ENCODE data around the gene IFT122. TPM values are rescaled to one million over a fixed set of nuclear protein-coding genes. Genes with fewer than 3 reads are reported as not detected.

Gene IFT122
- total and polyA plus RNA-seq, 2 of the 4 experiments (the other 2 are of a cell fraction) = 16.8 to 28.0 TPM

GRCh38 chr3:129532261-129532660 is 92.2 kb downstream of the IFT122 start:
- Histone ChIP-seq H3K18ac (ENCODE audit: low read depth, low read length) (no peak overlapping the region), H3K4ac (ENCODE audit: low read depth, low read length) (no peak overlapping the region), H3K79me1 (ENCODE audit: low read depth in 1 of 2, low read length in 2 of 2) (no peaks in the 10 kb centered on the region), H3K9me3 (ENCODE audit: control insufficient read depth, insufficient read depth, low read length) (no peaks in the 10 kb centered on the region), H4K20me1 (ENCODE audit: insufficient read depth, low read length) (no peaks in the 10 kb centered on the region), H4K8ac (ENCODE audit: low read depth in 2 of 2, low read length in 2 of 2) (no peak overlapping the region), H3K9ac (ENCODE audit: low read depth, low read length) (no peak overlapping the region), H2AK9ac (replicated peaks; ENCODE audit: low read depth, low read length, poor library complexity) (no peak overlapping the region), H3K4me3 (ENCODE audit: insufficient read depth, low read depth, low read length) (no peak overlapping the region), H4K5ac (ENCODE audit: low read depth, low read length) (no peak overlapping the region), H2BK5ac (ENCODE audit: low read depth, low read length, poor library complexity, severe bottlenecking) (no peak overlapping the region), H3K23ac (ENCODE audit: low read depth, low read length) (no peak overlapping the region), H3K4me2 (ENCODE audit: low read depth, low read length) (no peak overlapping the region), H2AFZ (replicated peaks; ENCODE audit: low read length, poor library complexity) (no peak overlapping the region), H2BK15ac (ENCODE audit: low read depth, low read length) (no peak overlapping the region), H4K91ac (ENCODE audit: insufficient read depth, low read depth, low read length) (no peak overlapping the region), H3K36me3 (ENCODE audit: control insufficient read depth, insufficient read depth, low read length) (no peaks in the 10 kb centered on the region), H3K27ac (ENCODE audit: insufficient read depth, low read length) (no peak overlapping the region), H3K14ac (replicated peaks; ENCODE audit: low read depth, low read length) (no peak overlapping the region), H2AK5ac (ENCODE audit: low read depth, low read length) (no peak overlapping the region), H3K27me3 (ENCODE audit: control insufficient read depth, insufficient read depth, low read length) (peaks cover 5% of the 10 kb centered on the region; the same call in 1 of the 2 replicates), H2BK120ac (ENCODE audit: low read depth, low read length) (no peak overlapping the region), H2BK20ac (ENCODE audit: low read depth, low read length) (no peak overlapping the region), H3K56ac (ENCODE audit: extremely low read depth, insufficient read depth, low read length) (no peak overlapping the region), H3K4me1 (ENCODE audit: control insufficient read depth, insufficient read depth, low read length) (peaks cover 14% of the 10 kb centered on the region), H3K9me1 (ENCODE audit: insufficient read depth, low read length) (peaks cover 8% of the 10 kb centered on the region)
- ChIA-PET CTCF (no interaction called here), POLR2A (ENCODE audit: unreplicated experiment) (no interaction called here)
- in situ Hi-C loops (cut with MboI; ENCODE audit: low sequenced_read_pairs) (no loop called here), dilution Hi-C loops (cut with HindIII; ENCODE audit: low sequenced_read_pairs, unreplicated experiment) (no loop called here), intact Hi-C loops (cut with micrococcal nuclease) (no loop called here)
- TF ChIP-seq MXI1 (IDR thresholded peaks at IDR 0.05; ENCODE audit: borderline replicate concordance, low read depth, low read length) = no peak
- TF ChIP-seq CTCF (conservative IDR thresholded peaks at IDR 0.05; ENCODE audit: low read depth, low read length) = no peak
- no peak for TF ChIP-seq USF2 (IDR thresholded peaks at IDR 0.05; ENCODE audit: low read depth, low read length)
- TF ChIP-seq SMC3 (IDR thresholded peaks at IDR 0.05; ENCODE audit: low read depth, low read length) = no peak
- WGBS, 2 experiments (ENCODE audit: extremely low coverage in 2 of 2, insufficient read length in 1 of 2) = 94% methylated on average over 16 of the region's 20 CpGs; no CpG with 5 or more reads in 1 of the 2 experiments
- ATAC-seq (ENCODE audit: low read depth) (no peak), DNase-seq (no peak)
- no TSS peak for BruUV-seq (replicated peaks)

Data from IMR-90 (cell line).